Kidney epithelial cell (primary cell): ENCODE results near the gene AGBL4. TPM values are rescaled to one million over a fixed set of nuclear protein-coding genes. Genes with fewer than 3 reads are reported as not detected.

Experiments
- DNase-seq: peaks from one replicate; pipeline ENCODE4 v3.0.0-alpha.2; 2010; ENCODE audit warnings: low read depth
- H3K27me3 ChIP-seq: 2 replicates; pipeline ENCODE4 v1.6.0; 2011; ENCODE audit warnings: low read length; ENCODE audit not compliant: control insufficient read depth, insufficient read depth
- H3K36me3 ChIP-seq: 2 replicates; pipeline ENCODE4 v1.5.1; 2011; ENCODE audit warnings: low read length; ENCODE audit not compliant: control insufficient read depth, insufficient read depth
- H3K4me3 ChIP-seq: 2 replicates; pipeline ENCODE4 v1.5.1; 2011; ENCODE audit warnings: low read depth, mild to moderate bottlenecking, control low read depth, low read length
- CTCF ChIP-seq: IDR thresholded peaks from 2 replicates; pipeline ENCODE4 v1.5.1; 2011; ENCODE audit warnings: mild to moderate bottlenecking, moderate library complexity, low read length, control low read depth, inconsistent platforms; ENCODE audit not compliant: insufficient read depth, poor library complexity, severe bottlenecking
- total RNA-seq: library from RNA; depleted of rRNA; stranded (reverse); fragments of >200 nt; gene quantifications from 2 replicates; pipeline ENCODE4 v1.2.3, GENCODE V29; 2015

Gene AGBL4
- total RNA-seq, 1 donor from 2014 or later = not detected

GRCh38 chr1:48552420-48552819, 1471.3 kb downstream of the AGBL4 start:
- Histone ChIP-seq H3K27me3 (no peaks in the 10 kb centered on the region), H3K36me3 (no peaks in the 10 kb centered on the region), H3K4me3 (no peak overlapping the region)
- peak; percentile 26 for TF ChIP-seq CTCF
- DNase-seq = no peak

- Histone ChIP-seq H3K4me3 (no peak overlapping the region), H3K27me3 (no peaks in the 10 kb centered on the region), H3K36me3 (no peaks in the 10 kb centered on the region)
- no peak for TF ChIP-seq CTCF
- DNase-seq = no peak
Observed at GRCh38 chr1:48548985-48549384, 1474.8 kb downstream of the AGBL4 start.

GRCh38 chr1:48547561-48548220, 1476.1 kb downstream of the AGBL4 start:
- H3K4me3 ChIP-seq = no peak overlapping the region
- no peak for DNase-seq
- no peak for TF ChIP-seq CTCF
- no peaks in the 10 kb centered on the region for H3K27me3 ChIP-seq
- no peaks in the 10 kb centered on the region for H3K36me3 ChIP-seq

- Histone ChIP-seq H3K4me3 (no peak overlapping the region), H3K36me3 (no peaks in the 10 kb centered on the region), H3K27me3 (no peaks in the 10 kb centered on the region)
- DNase-seq = no peak
- TF ChIP-seq CTCF = no peak
Observed at GRCh38 chr1:48543854-48544253, 1479.9 kb downstream of the AGBL4 start.

GRCh38 chr1:48540587-48540986, 1483.2 kb downstream of the AGBL4 start:
- Histone ChIP-seq H3K27me3 (no peaks in the 10 kb centered on the region), H3K36me3 (no peaks in the 10 kb centered on the region), H3K4me3 (no peak overlapping the region)
- no peak for TF ChIP-seq CTCF
- no peak for DNase-seq

GRCh38 chr1:48536477-48536876, 1487.3 kb downstream of the AGBL4 start:
- no peaks in the 10 kb centered on the region for H3K27me3 ChIP-seq
- DNase-seq = no peak
- no peak overlapping the region for H3K4me3 ChIP-seq

More at GRCh38 chr1:48536477-48536876, 1487.3 kb downstream of the AGBL4 start:
- no peak for TF ChIP-seq CTCF
- no peaks in the 10 kb centered on the region for H3K36me3 ChIP-seq
